ENCODE results near the gene CNRIP1. TPM values are rescaled to one million over a fixed set of nuclear protein-coding genes. Genes with fewer than 3 reads are reported as not detected.

Gene CNRIP1
- polyA plus RNA-seq, 3 donors from 2014 or later, result not detected

DNA sequence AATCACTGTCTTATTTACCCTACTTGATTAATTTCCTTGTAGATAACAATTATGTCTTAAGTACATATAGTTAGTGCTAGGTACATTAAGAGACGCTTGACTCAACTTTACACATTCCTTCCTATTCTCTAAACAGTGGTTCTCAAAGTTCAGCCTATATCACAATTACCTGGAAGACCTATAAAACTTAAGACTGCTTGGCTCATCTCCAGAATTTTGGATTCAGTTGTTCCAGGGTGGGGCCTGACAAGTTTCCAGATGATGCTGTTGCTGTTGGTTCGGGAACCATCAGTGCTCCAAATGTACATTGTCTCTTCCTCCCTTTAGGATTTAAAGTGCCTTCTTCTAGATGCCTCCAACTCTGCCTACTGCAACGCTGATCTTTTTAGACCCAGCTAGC, 71.4 kb downstream of the CNRIP1 start:
- Mint-ChIP-seq H3K36me3 (peaks cover 0 to 5% (median 0%) of the 10 kb centered on the region in 3 donors), H3K4me3 (no peak overlapping the region), H3K4me1 (peaks cover 7 to 22% of the 10 kb centered on the region in 2 donors), H3K9me3 (no peaks in the 10 kb centered on the region), H3K27ac (no peak overlapping the region), H3K27me3 (ENCODE audit: low read depth in 3 of 3) (peaks cover 12 to 25% (median 21%) of the 10 kb centered on the region in 3 donors)
- DNase-seq, result no peak

DNA sequence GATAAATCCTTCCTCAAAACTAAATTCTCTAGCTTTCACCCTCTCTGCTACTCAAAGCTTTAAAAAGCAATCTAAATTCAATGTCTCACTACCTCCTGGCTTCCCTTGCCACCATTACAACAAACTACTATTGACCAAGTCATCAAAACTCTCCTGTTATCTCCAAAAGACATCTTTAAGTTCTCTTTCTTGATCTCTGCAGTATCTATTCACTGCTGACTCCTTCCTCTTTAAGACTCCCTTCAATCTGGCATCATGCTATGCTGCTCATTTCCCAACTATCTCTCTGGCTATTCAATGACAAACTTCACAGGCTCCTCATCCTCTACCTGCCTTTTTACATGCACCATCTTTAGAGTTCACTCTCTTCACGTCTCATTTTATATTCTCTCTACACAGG, 73.4 kb downstream of the CNRIP1 start:
- peaks cover 5 to 9% (median 8%) of the 10 kb centered on the region in 3 donors for H3K27me3 Mint-ChIP-seq (ENCODE audit: low read depth in 3 of 3)
- H3K4me3 Mint-ChIP-seq, result no peak overlapping the region
- no peaks in the 10 kb centered on the region for H3K9me3 Mint-ChIP-seq
- no peak for DNase-seq
- H3K36me3 Mint-ChIP-seq, result peaks cover 0 to 5% (median 0%) of the 10 kb centered on the region in 3 donors
- no peak overlapping the region for H3K27ac Mint-ChIP-seq
- peaks cover 9 to 27% of the 10 kb centered on the region in 2 donors for H3K4me1 Mint-ChIP-seq

DNA sequence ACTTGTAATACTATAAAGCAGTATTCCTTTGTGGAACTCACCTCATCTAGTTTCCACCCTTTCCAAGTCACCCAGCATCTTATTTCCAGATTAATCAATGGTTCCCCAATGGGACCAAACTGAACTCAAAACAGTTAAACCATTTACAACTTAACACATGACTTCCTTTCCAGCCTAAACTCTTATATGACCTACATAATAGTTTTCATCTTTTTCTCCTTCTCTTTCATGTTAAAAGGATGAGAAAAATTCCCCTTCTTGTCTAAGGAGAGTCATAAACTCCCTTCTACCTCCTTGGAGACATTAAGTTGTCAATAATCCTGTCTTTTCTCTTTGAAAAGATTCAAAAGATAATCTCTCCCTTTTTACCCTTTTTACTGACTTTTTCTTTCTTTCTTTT, 74.1 kb downstream of the CNRIP1 start:
- H3K4me3 Mint-ChIP-seq, result no peak overlapping the region
- peaks cover under 1 to 2% (median 2%) of the 10 kb centered on the region in 3 donors for H3K27me3 Mint-ChIP-seq (ENCODE audit: low read depth in 3 of 3)
- H3K36me3 Mint-ChIP-seq, result peaks cover 0 to under 1% (median 0%) of the 10 kb centered on the region in 3 donors
- DNase-seq, result no peak
- H3K4me1 Mint-ChIP-seq, result peaks cover 16 to 30% of the 10 kb centered on the region in 2 donors
- H3K9me3 Mint-ChIP-seq, result no peaks in the 10 kb centered on the region
- H3K27ac Mint-ChIP-seq, result no peak overlapping the region

DNA sequence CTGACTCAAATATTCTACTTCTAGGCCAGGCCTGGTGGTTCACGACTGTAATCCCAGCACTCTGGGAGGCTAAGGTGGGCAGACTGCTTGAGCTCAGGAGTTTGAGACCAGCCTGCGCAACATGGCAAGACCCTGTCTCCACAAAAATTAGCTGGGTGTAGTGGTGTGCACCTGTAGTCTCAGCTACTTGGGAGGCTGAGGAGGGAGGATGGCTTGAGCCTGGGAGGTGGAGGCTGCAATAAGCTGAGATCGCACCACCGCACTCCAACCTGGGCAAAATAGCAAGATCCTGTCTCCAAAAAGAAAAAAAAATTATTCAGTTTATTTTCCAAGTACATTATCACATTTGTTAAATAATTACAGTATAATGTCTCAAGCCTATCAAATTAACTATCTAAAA, 74.7 kb downstream of the CNRIP1 start:
- Mint-ChIP-seq H3K27me3 (ENCODE audit: low read depth in 3 of 3) (peaks cover 0 to 2% (median 0%) of the 10 kb centered on the region in 3 donors), H3K36me3 (peaks cover 0 to 3% (median 0%) of the 10 kb centered on the region in 3 donors), H3K9me3 (no peaks in the 10 kb centered on the region), H3K27ac (no peak overlapping the region), H3K4me3 (no peak overlapping the region), H3K4me1 (peaks cover 22 to 30% of the 10 kb centered on the region in 2 donors)
- DNase-seq, result no peak

DNA sequence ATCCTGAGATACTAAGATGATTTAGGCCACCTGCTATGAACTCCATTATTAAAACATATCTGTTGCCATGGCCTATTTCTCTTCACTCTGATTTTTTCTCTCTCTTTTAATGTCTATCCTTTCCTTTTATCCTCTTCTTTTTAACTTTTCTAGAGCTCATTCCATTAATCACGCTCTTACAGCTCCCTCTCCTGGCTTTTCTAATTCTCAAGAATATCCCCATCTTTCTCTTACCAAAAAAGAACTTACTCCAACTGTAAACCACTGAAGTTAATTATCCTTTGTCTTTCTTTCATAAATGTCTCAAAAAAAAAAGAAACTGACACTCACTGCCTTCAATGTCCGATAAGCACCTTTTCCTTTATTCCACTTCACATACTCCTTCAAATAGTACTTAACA, 75.3 kb downstream of the CNRIP1 start:
- Mint-ChIP-seq H3K27me3 (ENCODE audit: low read depth in 3 of 3) (peaks cover 0 to 2% (median 0%) of the 10 kb centered on the region in 3 donors), H3K4me3 (no peak overlapping the region), H3K4me1 (peaks cover 28% of the 10 kb centered on the region in 2 donors), H3K36me3 (peaks cover 0 to 3% (median 0%) of the 10 kb centered on the region in 3 donors), H3K27ac (no peak overlapping the region), H3K9me3 (no peaks in the 10 kb centered on the region)
- no peak for DNase-seq

Other genes with a start within 250 kb of the CNRIP1 start
- 10 to 100 TPM; 14.8 to 15.5 (median 14.8) TPM for gene PNO1, start 162.1 kb downstream of the CNRIP1 start, polyA plus RNA-seq
- 1 to 10 TPM; 7.1 to 7.4 (median 7.1) TPM for gene PPP3R1, start 67.4 kb downstream of the CNRIP1 start, polyA plus RNA-seq
- gene PLEK, start 45.3 kb upstream of the CNRIP1 start, polyA plus RNA-seq, result 100 to 1,000 TPM; 494 to 692 (median 535) TPM
- gene FBXO48, start 147.3 kb upstream of the CNRIP1 start, polyA plus RNA-seq, result under 1 TPM in 2 of 3 donors, not detected in 1; 0.28 to 0.39 TPM
- gene APLF, start 147.6 kb upstream of the CNRIP1 start, polyA plus RNA-seq, result under 1 TPM in 2 of 3 donors, not detected in 1; 0.74 to 0.97 TPM

Data from immature natural killer cell (primary cell).